H1 (cell line): ENCODE measurements around the gene KIDINS220. TPM values are rescaled to one million over a fixed set of nuclear protein-coding genes. Genes with fewer than 3 reads are reported as not detected.

Source experiments
- ATF3 ChIP-seq: IDR thresholded peaks from 2 replicates; pipeline ENCODE4 v1.6.1; 2011; ENCODE audit warnings: low read depth, mild to moderate bottlenecking, low read length; ENCODE audit not compliant: insufficient read depth
- CHD7 ChIP-seq: fragments of 300-600 bp; sonication (generic); IDR thresholded peaks from 2 replicates; pipeline ENCODE4 v1.7.1; 2012; ENCODE audit warnings: low read length, moderate library complexity, mild to moderate bottlenecking, inconsistent platforms; ENCODE audit not compliant: insufficient replicate concordance
- EP300 ChIP-seq, 2 experiments: IDR thresholded peaks; 1 replicate in 1 of 2; 2 replicates in 1 of 2; pipeline ENCODE4 v1.6.1; 2011 to 2012; ENCODE audit warnings: low read depth in 2 of 2, low read length in 2 of 2, mild to moderate bottlenecking in 2 of 2, borderline replicate concordance in 1 of 2, inconsistent platforms in 1 of 2, moderate library complexity in 1 of 2
- JUN ChIP-seq: IDR thresholded peaks from 2 replicates; pipeline ENCODE4 v1.6.1; 2011; ENCODE audit warnings: low read depth, mild to moderate bottlenecking, improper control_type of control experiment, low read length
- KDM4A ChIP-seq: IDR thresholded peaks from one replicate; pipeline ENCODE4 v1.7.1; 2012; ENCODE audit warnings: low read depth, mild to moderate bottlenecking, moderate library complexity, low read length, inconsistent platforms; ENCODE audit not compliant: severe bottlenecking
- PHF8 ChIP-seq: fragments of 200-600 bp; sonication (generic); conservative IDR thresholded peaks from 2 replicates; pipeline ENCODE4 v1.7.1; 2012; ENCODE audit warnings: low read depth, mild to moderate bottlenecking, inconsistent platforms, low read length, moderate library complexity
- RFX5 ChIP-seq: IDR thresholded peaks from 2 replicates; pipeline ENCODE4 v1.6.1; 2011; ENCODE audit warnings: low read depth, low read length, improper control_type of control experiment, borderline replicate concordance
- RNF2 ChIP-seq: fragments of 200-900, 300-1000 bp; sonication (generic); IDR thresholded peaks from 2 replicates; pipeline ENCODE4 v1.7.1; 2016; ENCODE audit warnings: borderline replicate concordance, low read depth, mild to moderate bottlenecking, antibody characterized with exemption, low read length; ENCODE audit not compliant: poor library complexity, severe bottlenecking; ENCODE audit errors: missing control alignments
- RXRA ChIP-seq: IDR thresholded peaks from 2 replicates; pipeline ENCODE4 v1.6.1; 2011; ENCODE audit warnings: low read depth, mild to moderate bottlenecking, low read length, moderate library complexity; ENCODE audit not compliant: insufficient read depth
- SIRT6 ChIP-seq: IDR thresholded peaks from one replicate; pipeline ENCODE4 v1.7.1; 2012; ENCODE audit warnings: low read length, inconsistent platforms
- YY1 ChIP-seq: IDR thresholded peaks from 2 replicates; pipeline ENCODE4 v1.6.1; 2011; ENCODE audit warnings: low read depth, mild to moderate bottlenecking, low read length
- polyA plus RNA-seq, 7 experiments: library from polyadenylated mRNA; depleted of rRNA in 3 of 7; stranded (reverse) in 5 of 7; unstranded in 2 of 7; fragments of >200 nt in 5 of 7; fragments of 200-250 nt in 2 of 7; gene quantifications; 1 replicate in 5 of 7; 2 replicates in 1 of 7; 4 replicates in 1 of 7; pipeline versions ENCODE4 v1.2.1 to v1.2.3, GENCODE V29; 2011 to 2013; ENCODE audit warnings: missing spikeins in 2 of 7, mixed read lengths in 2 of 7
- total RNA-seq: library from RNA; stranded (reverse); fragmentation: NEBNext Ultra II Directional; extraction: Animal tissue kit (Norgen Biotek cat#: 25700); gene quantifications from 2 replicates; pipeline ENCODE4 v1.2.1, GENCODE V29; 2021

Gene KIDINS220
- total and polyA plus RNA-seq, 2 of the 8 experiments (the other 6 are each of a cell fraction or from before 2014, with no cell fraction given), result 21.2 to 27.1 TPM

- no peak for TF ChIP-seq CHD7
- no peak for TF ChIP-seq KDM4A
- TF ChIP-seq PHF8, result no peak
- TF ChIP-seq YY1, result no peak
- TF ChIP-seq RFX5, result no peak
- TF ChIP-seq SIRT6, result no peak
- no peak for TF ChIP-seq JUN
- no peak for TF ChIP-seq RXRA
- no peak for TF ChIP-seq EP300 (IDR thresholded peaks at IDR 0.05; ENCODE audit: borderline replicate concordance in 1 of 2, low read depth in 2 of 2, low read length in 2 of 2)
- TF ChIP-seq RNF2, result no peak
- no peak for TF ChIP-seq ATF3
Observed at GRCh38 chr2:8719528-8719927, 117.9 kb downstream of the KIDINS220 start (continued).
